Neural progenitor cell (in vitro differentiated cells): Measurements from ENCODE around the gene IGF2BP1.
"Not testable (repeated sequence)": the region's sequence is repeated elsewhere in the genome, so short reads cannot be mapped to it uniquely, and the experiment has no call there.

Source experiments
- EZH2phosphoT487 ChIP-seq: fragments of 200-600 bp; sonication (generic); IDR thresholded peaks from 2 replicates; pipeline ENCODE4 v1.6.1; 2017; ENCODE audit warnings: antibody characterized with exemption
- TF ChIP-seq, protein P1 (sequence below): fragments of 200-600 bp; sonication (generic); IDR thresholded peaks from 2 replicates; pipeline ENCODE4 v1.5.1; 2017; ENCODE audit warnings: antibody characterized with exemption, mild to moderate bottlenecking

DNA sequence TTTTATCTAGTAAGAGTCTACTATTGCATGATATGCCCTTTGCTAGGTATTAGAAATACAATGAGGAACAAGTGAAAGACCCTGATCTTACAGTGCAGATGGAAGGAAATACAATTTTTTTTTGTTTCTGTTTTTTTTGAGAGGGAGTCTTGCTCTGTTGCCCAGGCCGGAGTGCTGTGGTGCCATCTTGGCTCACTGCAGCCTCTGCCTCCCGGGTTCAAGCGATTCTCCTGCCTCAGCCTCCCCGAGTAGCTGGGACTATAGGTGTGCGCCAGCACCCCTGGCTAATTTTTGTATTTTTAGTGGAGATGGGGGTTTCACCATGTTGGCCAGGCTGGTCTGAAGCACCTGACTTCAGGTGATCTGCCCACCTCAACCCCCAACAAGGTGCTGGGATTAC, 11.7 kb downstream of the IGF2BP1 start:
- TF ChIP-seq, protein P1, sequence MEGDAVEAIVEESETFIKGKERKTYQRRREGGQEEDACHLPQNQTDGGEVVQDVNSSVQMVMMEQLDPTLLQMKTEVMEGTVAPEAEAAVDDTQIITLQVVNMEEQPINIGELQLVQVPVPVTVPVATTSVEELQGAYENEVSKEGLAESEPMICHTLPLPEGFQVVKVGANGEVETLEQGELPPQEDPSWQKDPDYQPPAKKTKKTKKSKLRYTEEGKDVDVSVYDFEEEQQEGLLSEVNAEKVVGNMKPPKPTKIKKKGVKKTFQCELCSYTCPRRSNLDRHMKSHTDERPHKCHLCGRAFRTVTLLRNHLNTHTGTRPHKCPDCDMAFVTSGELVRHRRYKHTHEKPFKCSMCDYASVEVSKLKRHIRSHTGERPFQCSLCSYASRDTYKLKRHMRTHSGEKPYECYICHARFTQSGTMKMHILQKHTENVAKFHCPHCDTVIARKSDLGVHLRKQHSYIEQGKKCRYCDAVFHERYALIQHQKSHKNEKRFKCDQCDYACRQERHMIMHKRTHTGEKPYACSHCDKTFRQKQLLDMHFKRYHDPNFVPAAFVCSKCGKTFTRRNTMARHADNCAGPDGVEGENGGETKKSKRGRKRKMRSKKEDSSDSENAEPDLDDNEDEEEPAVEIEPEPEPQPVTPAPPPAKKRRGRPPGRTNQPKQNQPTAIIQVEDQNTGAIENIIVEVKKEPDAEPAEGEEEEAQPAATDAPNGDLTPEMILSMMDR = not testable (repeated sequence)
- not testable (repeated sequence) for TF ChIP-seq EZH2phosphoT487
